Measurements from ENCODE around the gene ENTPD6. TPM values are rescaled to one million over a fixed set of nuclear protein-coding genes. Genes with fewer than 3 reads are reported as not detected.
"Not testable (repeated sequence)": the region's sequence is repeated elsewhere in the genome, so short reads cannot be mapped to it uniquely, and the experiment has no call there.

Gene ENTPD6
- total RNA-seq, 1 donor from 2014 or later = 117 TPM

DNA sequence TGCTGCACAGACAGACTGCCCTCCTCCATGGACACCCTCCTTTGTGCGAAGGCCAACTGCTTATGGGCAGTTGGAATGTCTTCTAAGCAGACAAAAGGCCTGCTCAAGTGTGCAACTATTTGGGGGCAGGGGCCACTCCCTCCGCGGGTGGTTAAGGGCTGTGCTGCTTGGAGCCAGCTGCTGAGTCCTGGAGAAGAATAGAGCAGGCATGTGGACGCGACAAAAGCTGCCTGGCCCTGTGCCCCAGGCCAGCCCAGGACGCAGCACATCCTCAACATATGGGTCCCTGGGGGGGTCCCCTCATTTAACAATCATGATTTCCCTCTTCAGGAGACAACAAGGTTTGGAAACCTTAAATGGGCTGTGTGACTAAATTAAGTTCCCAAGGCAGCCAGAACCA is 45.5 kb upstream of the ENTPD6 start:
- TF ChIP-seq, protein P1, sequence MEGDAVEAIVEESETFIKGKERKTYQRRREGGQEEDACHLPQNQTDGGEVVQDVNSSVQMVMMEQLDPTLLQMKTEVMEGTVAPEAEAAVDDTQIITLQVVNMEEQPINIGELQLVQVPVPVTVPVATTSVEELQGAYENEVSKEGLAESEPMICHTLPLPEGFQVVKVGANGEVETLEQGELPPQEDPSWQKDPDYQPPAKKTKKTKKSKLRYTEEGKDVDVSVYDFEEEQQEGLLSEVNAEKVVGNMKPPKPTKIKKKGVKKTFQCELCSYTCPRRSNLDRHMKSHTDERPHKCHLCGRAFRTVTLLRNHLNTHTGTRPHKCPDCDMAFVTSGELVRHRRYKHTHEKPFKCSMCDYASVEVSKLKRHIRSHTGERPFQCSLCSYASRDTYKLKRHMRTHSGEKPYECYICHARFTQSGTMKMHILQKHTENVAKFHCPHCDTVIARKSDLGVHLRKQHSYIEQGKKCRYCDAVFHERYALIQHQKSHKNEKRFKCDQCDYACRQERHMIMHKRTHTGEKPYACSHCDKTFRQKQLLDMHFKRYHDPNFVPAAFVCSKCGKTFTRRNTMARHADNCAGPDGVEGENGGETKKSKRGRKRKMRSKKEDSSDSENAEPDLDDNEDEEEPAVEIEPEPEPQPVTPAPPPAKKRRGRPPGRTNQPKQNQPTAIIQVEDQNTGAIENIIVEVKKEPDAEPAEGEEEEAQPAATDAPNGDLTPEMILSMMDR (IDR thresholded peaks at IDR 0.05; ENCODE audit: insufficient read depth, low read length, severe bottlenecking) = no peak
- Histone ChIP-seq H3K36me3 (ENCODE audit: control insufficient read depth, insufficient read depth, low read length) (no peaks in the 10 kb centered on the region), H3K4me3 (ENCODE audit: low read depth, low read length) (no peak overlapping the region), H3K27me3 (ENCODE audit: control insufficient read depth, insufficient read depth, low read length) (peaks cover 6% of the 10 kb centered on the region)
- no peak for DNase-seq (ENCODE audit: low read depth)
- FAIRE-seq = no peak

DNA sequence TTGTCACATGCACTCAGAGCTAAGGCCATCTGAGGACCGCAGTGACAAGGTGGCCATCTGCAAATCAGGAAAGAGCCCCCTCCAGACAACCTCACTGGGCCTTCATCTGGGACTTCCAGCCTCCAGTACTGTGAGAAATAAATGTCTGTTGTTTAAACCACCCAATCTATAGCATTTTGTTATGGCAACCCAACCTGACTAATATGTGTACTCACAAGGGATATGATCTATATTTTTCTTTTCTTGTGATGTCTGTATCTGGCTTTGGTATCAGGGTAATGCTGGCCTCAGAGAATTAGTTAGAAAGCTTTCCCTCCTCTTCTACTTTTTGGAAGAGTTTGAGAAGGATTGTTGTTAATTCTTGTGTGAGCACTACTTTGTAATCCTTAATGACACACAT is 37.5 kb upstream of the ENTPD6 start:
- H3K27me3 ChIP-seq (ENCODE audit: control insufficient read depth, insufficient read depth, low read length) = no peaks in the 10 kb centered on the region
- DNase-seq (ENCODE audit: low read depth) (no peak), FAIRE-seq (no peak)
- H3K4me3 ChIP-seq (ENCODE audit: low read depth, low read length) = no peak overlapping the region
- TF ChIP-seq, protein P1 (IDR thresholded peaks at IDR 0.05; ENCODE audit: insufficient read depth, low read length, severe bottlenecking) = no peak
- H3K36me3 ChIP-seq (ENCODE audit: control insufficient read depth, insufficient read depth, low read length) = no peaks in the 10 kb centered on the region

DNA sequence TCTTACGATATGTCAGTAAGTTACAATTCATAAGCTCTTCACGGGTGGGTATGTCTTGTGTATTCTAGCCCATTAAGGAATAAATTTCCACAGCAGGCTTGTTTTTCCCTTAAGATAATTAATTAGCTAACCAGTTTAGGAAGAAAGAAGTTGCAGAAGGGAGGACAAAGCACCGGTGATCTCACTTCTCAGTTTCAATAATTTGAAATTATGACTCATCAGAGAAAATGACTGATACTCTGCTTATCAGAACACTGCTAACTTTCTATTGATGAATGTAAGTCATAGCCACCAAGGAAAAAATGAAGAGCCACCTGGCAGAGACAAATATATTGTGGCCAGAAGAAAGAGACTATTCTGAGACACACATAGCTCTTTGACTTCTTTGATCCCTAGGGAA is 35.0 kb upstream of the ENTPD6 start:
- FAIRE-seq (no peak), DNase-seq (ENCODE audit: low read depth) (peak; percentile 32)
- Histone ChIP-seq H3K4me3 (ENCODE audit: low read depth, low read length) (no peak overlapping the region), H3K27me3 (ENCODE audit: control insufficient read depth, insufficient read depth, low read length) (no peaks in the 10 kb centered on the region), H3K36me3 (ENCODE audit: control insufficient read depth, insufficient read depth, low read length) (no peaks in the 10 kb centered on the region)
- TF ChIP-seq, protein P1 (IDR thresholded peaks at IDR 0.05; ENCODE audit: insufficient read depth, low read length, severe bottlenecking) = no peak

DNA sequence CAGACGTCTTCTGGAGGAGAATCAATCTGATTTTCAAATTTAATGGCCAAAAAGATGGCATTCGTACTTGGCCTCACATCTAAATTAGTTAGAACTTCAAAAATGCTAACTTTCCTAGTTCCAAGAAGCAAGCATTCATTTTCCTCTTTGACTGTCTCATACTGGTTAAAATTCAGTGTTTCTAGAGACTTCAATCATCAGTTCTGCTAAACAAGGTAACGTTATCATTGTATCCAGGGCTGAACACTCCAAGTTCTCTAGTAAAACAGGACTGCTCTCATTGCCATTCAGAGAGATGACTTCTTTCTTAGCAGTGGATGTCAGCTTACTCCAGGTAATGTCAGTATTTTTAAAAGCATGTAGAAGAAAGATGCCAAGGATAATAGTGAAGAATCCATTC is 34.6 kb upstream of the ENTPD6 start:
- TF ChIP-seq, protein P1 (IDR thresholded peaks at IDR 0.05; ENCODE audit: insufficient read depth, low read length, severe bottlenecking) = no peak
- Histone ChIP-seq H3K36me3 (ENCODE audit: control insufficient read depth, insufficient read depth, low read length) (no peaks in the 10 kb centered on the region), H3K27me3 (ENCODE audit: control insufficient read depth, insufficient read depth, low read length) (no peaks in the 10 kb centered on the region), H3K4me3 (ENCODE audit: low read depth, low read length) (no peak overlapping the region)
- no peak for DNase-seq (ENCODE audit: low read depth)
- no peak for FAIRE-seq

DNA sequence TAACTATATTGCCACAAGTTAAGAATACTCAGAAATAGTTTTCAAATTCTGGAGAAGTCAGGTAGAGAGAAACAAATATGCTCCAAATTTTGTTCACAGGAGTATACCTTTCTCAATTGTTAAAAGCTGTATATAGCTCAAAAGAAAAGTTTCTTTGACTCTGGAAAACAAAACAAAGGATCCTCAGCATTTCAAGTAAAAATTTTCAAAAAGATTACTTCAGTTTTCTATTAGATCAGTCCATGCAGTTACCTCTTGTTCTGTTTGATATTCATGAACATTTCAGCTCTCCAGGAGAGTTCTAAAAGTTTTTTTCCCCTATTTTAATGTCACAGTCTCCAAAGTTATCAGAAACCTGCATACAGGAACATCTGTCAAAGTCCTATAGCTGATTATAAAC is 30.4 kb upstream of the ENTPD6 start:
- FAIRE-seq (no peak), DNase-seq (ENCODE audit: low read depth) (no peak)
- Histone ChIP-seq H3K36me3 (ENCODE audit: control insufficient read depth, insufficient read depth, low read length) (no peaks in the 10 kb centered on the region), H3K27me3 (ENCODE audit: control insufficient read depth, insufficient read depth, low read length) (no peaks in the 10 kb centered on the region), H3K4me3 (ENCODE audit: low read depth, low read length) (no peak overlapping the region)
- TF ChIP-seq, protein P1 (IDR thresholded peaks at IDR 0.05; ENCODE audit: insufficient read depth, low read length, severe bottlenecking) = no peak

DNA sequence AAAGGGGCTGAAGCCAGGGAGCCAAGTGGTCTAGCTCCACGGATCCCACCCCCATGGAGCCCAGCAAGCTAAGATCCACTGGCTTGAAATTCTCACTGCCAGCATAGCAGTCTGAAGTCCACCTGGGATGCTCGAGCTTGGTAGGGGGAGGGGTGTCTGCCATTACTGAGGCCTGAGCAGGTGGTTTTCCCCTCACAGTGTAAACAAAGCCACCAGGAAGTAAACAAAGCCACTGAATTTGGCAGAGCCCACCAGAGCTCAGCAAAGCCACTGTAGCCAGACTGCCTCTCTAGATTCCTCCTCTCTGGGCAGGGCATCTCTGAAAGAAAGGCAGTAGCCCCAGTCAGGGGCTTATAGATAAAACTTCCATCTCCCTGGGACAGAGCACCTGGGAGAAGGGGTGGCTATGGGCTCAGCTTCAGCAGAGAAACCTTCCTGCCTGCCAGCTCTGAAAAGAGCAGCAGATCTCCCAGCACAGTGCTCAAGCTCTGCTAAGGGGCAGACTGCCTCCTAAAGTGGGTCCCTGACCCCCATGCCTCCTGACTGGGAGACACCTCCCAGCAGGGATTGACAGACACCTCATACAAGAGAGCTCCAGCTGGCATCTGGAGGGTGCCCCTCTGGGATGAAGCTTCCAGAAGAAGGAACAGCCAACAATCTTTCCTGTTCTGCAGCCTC is 29.3 kb upstream of the ENTPD6 start:
- FAIRE-seq; DNase-seq (ENCODE audit: low read depth); H3K27me3 ChIP-seq (ENCODE audit: control insufficient read depth, insufficient read depth, low read length); H3K36me3 ChIP-seq (ENCODE audit: control insufficient read depth, insufficient read depth, low read length); H3K4me3 ChIP-seq (ENCODE audit: low read depth, low read length): not testable (repeated sequence)

Data from bronchial epithelial cell (primary cell).